Calu3 (cell line): Measurements from ENCODE around the gene TRA2A. TPM values are rescaled to one million over a fixed set of nuclear protein-coding genes. Genes with fewer than 3 reads are reported as not detected.

Experiments
- BruUV-seq: library from RNA; stranded (reverse); fragments of 400-500 nt; replicated peaks from 2 replicates; lab custom pipeline; 2021; lab: Mats Ljungman, UMichigan
- CTCF ChIA-PET: fragments of 300-600 bp; sonication (Branson Sonifier 250); formaldehyde crosslinking; loops from one replicate; lab custom pipeline; 2022; ENCODE audit warnings: antibody characterized with exemption; lab: Charles Lee
- DNase-seq: peaks from one replicate; pipeline ENCODE4 v3.0.0; 2022
- H3K27ac Mint-ChIP-seq: one replicate; pipeline ENCODE4 v1.8.0; 2022; ENCODE audit warnings: mixed read lengths; ENCODE audit not compliant: unreplicated experiment
- H3K27me3 Mint-ChIP-seq: one replicate; pipeline ENCODE4 v1.8.0; 2022; ENCODE audit warnings: mixed read lengths; ENCODE audit not compliant: unreplicated experiment
- H3K36me3 Mint-ChIP-seq: one replicate; pipeline ENCODE4 v1.8.0; 2022; ENCODE audit warnings: mild to moderate bottlenecking, moderate library complexity, mixed read lengths; ENCODE audit not compliant: insufficient read depth, unreplicated experiment
- H3K4me1 Mint-ChIP-seq: one replicate; pipeline ENCODE4 v1.8.0; 2022; ENCODE audit warnings: mild to moderate bottlenecking, low read depth, mixed read lengths; ENCODE audit not compliant: unreplicated experiment
- H3K4me3 Mint-ChIP-seq: one replicate; pipeline ENCODE4 v1.8.0; 2022; ENCODE audit warnings: mild to moderate bottlenecking, low read depth, moderate library complexity, mixed read lengths; ENCODE audit not compliant: unreplicated experiment
- H3K9me3 Mint-ChIP-seq: one replicate; pipeline ENCODE4 v1.8.0; 2022; ENCODE audit warnings: low read depth, mixed read lengths; ENCODE audit not compliant: unreplicated experiment
- CTCF ChIP-seq: fragments of 200-600 bp; IDR thresholded peaks from one replicate; pipeline ENCODE4 v1.8.0; 2022; ENCODE audit warnings: antibody characterized with exemption; ENCODE audit not compliant: unreplicated experiment
- intact Hi-C: fragments of 100-400 bp; cut with micrococcal nuclease; formaldehyde crosslinking; loops from one replicate; pipeline ENCODE4 v1.10.0; 2022; ENCODE audit not compliant: unreplicated experiment
- total RNA-seq: library from RNA; stranded (reverse); gene quantifications from 2 replicates; pipeline ENCODE4 v1.2.3, GENCODE V29; 2022

Gene TRA2A
- total RNA-seq, 1 experiment from 2014 or later: 143 TPM

GRCh38 chr7:23477157-23477499, 54.7 kb downstream of the TRA2A start:
- Mint-ChIP-seq H3K27me3 (no peaks in the 10 kb centered on the region), H3K9me3 (no peaks in the 10 kb centered on the region), H3K27ac (peak overlapping the region; percentile 63), H3K36me3 (peaks cover 38% of the 10 kb centered on the region), H3K4me1 (peaks cover 19% of the 10 kb centered on the region), H3K4me3 (peak overlapping the region; percentile 69)
- no TSS peak for BruUV-seq
- no peak for DNase-seq
- no peak for TF ChIP-seq CTCF
- intact Hi-C loops: loop anchor here (2.0 kb wide), 1 partner anchor 52 kb away; no protein-coding TSS in a partner anchor
- CTCF ChIA-PET: no interaction called here

- intact Hi-C loops: loop anchor here (2.0 kb wide), 1 partner anchor 52 kb away; no protein-coding TSS in a partner anchor
- Mint-ChIP-seq H3K27me3 (no peaks in the 10 kb centered on the region), H3K36me3 (peaks cover 44% of the 10 kb centered on the region), H3K4me1 (peaks cover 19% of the 10 kb centered on the region), H3K9me3 (no peaks in the 10 kb centered on the region), H3K27ac (peak overlapping the region; percentile 63), H3K4me3 (peak overlapping the region; percentile 69)
- no peak for DNase-seq
- no TSS peak for BruUV-seq
- CTCF ChIA-PET: no interaction called here
- TF ChIP-seq CTCF: no peak
These were observed 55.3 kb downstream of the TRA2A start for GRCh38 chr7:23476286-23477156.

GRCh38 chr7:23475576-23475839, 56.3 kb downstream of the TRA2A start:
- Mint-ChIP-seq H3K36me3 (peaks cover 54% of the 10 kb centered on the region), H3K4me1 (peaks cover 19% of the 10 kb centered on the region), H3K4me3 (peak overlapping the region; percentile 87), H3K9me3 (no peaks in the 10 kb centered on the region), H3K27ac (peak overlapping the region; percentile 67), H3K27me3 (no peaks in the 10 kb centered on the region)
- intact Hi-C loops: no loop called here
- CTCF ChIA-PET: interaction anchor here (1.3 to 1.5 kb wide), 2 partner anchors 12 to 202 kb away, joined by 5 to 6 read pairs; no protein-coding TSS in a partner anchor
- BruUV-seq: no TSS peak
- no peak for DNase-seq
- TF ChIP-seq CTCF: no peak

GRCh38 chr7:23474829-23475575, 56.8 kb downstream of the TRA2A start:
- H3K27me3 Mint-ChIP-seq: no peaks in the 10 kb centered on the region
- CTCF ChIA-PET: interaction anchor here (1.0 to 1.5 kb wide), 3 partner anchors 12 to 202 kb away, joined by 3 to 6 read pairs (median 5); no protein-coding TSS in a partner anchor
- H3K4me1 Mint-ChIP-seq: peaks cover 19% of the 10 kb centered on the region
- intact Hi-C loops: no loop called here
- peak overlapping the region; percentile 67 for H3K27ac Mint-ChIP-seq
- H3K9me3 Mint-ChIP-seq: no peaks in the 10 kb centered on the region
- DNase-seq: no peak
- H3K36me3 Mint-ChIP-seq: peaks cover 59% of the 10 kb centered on the region
- TF ChIP-seq CTCF: no peak
- TSS peak; percentile 23 for BruUV-seq
- peak overlapping the region; percentile 87 for H3K4me3 Mint-ChIP-seq
